ENCODE measurements around the gene GNS. TPM values are rescaled to one million over a fixed set of nuclear protein-coding genes. Genes with fewer than 3 reads are reported as not detected.

Gene GNS
- total RNA-seq, 1 donor from 2014 or later: 199 TPM

DNA sequence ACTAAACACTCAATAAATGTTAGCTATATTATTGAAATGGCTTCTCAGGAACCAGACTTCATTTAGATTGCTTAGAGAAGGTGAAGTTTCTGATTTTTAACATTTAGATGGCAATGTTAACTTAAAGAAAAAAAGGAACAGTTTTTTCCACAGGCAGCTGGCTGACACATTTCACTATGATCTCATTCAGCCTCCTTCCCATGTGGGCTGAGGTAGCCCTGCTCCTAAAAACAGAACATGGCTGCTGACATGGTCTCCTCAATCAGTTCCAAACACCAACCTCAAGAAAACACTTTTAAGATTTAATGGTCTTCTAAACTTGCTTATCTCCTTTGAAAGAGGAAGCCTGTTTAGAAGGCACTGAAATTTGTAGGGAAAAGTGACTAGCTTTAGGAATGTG, 23.8 kb downstream of the GNS start:
- TF ChIP-seq, protein P1, sequence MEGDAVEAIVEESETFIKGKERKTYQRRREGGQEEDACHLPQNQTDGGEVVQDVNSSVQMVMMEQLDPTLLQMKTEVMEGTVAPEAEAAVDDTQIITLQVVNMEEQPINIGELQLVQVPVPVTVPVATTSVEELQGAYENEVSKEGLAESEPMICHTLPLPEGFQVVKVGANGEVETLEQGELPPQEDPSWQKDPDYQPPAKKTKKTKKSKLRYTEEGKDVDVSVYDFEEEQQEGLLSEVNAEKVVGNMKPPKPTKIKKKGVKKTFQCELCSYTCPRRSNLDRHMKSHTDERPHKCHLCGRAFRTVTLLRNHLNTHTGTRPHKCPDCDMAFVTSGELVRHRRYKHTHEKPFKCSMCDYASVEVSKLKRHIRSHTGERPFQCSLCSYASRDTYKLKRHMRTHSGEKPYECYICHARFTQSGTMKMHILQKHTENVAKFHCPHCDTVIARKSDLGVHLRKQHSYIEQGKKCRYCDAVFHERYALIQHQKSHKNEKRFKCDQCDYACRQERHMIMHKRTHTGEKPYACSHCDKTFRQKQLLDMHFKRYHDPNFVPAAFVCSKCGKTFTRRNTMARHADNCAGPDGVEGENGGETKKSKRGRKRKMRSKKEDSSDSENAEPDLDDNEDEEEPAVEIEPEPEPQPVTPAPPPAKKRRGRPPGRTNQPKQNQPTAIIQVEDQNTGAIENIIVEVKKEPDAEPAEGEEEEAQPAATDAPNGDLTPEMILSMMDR (IDR thresholded peaks at IDR 0.05): no peak
- no peak for ATAC-seq
- no peak overlapping the region for H3K27ac ChIP-seq
- DNase-seq: no peak
- intact Hi-C loops (cut with DNase I): no loop called here
- H3K9me3 ChIP-seq: no peaks in the 10 kb centered on the region
- H3K27me3 ChIP-seq (ENCODE audit: low read depth): no peaks in the 10 kb centered on the region
- H3K4me3 ChIP-seq: no peak overlapping the region
- H3K4me1 ChIP-seq: peaks cover 7% of the 10 kb centered on the region
- H3K36me3 ChIP-seq: peaks cover 80% of the 10 kb centered on the region

DNA sequence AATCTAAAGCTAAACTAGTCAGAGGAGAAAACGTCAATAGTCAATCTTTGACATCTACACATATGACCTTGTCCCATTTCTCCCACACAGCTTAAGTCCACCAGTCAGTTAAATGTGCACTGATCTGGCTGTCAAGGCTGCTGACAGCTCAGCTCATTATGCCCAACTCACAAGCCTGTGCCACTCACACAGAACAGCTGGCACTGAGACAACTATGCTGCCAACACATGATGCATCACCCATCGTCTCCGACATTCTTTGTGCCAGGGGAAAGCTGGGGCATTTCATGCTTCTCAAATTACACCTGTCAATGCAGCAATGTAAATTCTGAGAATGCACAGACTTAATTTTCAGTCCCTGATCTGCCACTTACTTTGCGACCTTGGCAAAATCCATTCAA, 25.3 kb downstream of the GNS start:
- no peak overlapping the region for H3K4me3 ChIP-seq
- H3K9me3 ChIP-seq: no peaks in the 10 kb centered on the region
- intact Hi-C loops (cut with DNase I): no loop called here
- peaks cover 17% of the 10 kb centered on the region for H3K4me1 ChIP-seq
- DNase-seq (no peak), ATAC-seq (peak in 1 of 2 donors; percentile 45)
- TF ChIP-seq, protein P1 (IDR thresholded peaks at IDR 0.05): no peak
- H3K36me3 ChIP-seq: peaks cover 65% of the 10 kb centered on the region
- H3K27me3 ChIP-seq (ENCODE audit: low read depth): no peaks in the 10 kb centered on the region
- H3K27ac ChIP-seq: no peak overlapping the region

DNA sequence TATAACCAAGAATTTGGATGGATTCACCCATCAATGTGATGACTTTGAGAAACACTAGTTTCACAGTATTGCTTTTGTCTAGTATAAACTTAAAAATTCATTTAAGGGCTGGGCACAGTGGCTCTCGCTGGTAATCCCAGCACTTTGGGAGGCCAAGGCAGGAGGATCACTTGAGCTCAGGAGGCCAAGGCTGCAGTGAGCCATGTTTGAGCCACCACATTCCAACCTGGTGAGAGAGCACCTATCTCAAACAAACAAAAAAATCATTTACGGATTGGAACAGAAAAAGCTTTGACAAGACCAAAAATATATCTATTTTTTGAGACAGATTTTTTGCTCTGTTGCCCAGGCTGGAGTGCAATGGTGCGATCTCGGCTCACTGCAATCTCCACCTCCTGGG, 27.5 kb downstream of the GNS start:
- peaks cover 62% of the 10 kb centered on the region for H3K36me3 ChIP-seq
- no peak for ATAC-seq
- H3K27ac ChIP-seq: no peak overlapping the region

DNA sequence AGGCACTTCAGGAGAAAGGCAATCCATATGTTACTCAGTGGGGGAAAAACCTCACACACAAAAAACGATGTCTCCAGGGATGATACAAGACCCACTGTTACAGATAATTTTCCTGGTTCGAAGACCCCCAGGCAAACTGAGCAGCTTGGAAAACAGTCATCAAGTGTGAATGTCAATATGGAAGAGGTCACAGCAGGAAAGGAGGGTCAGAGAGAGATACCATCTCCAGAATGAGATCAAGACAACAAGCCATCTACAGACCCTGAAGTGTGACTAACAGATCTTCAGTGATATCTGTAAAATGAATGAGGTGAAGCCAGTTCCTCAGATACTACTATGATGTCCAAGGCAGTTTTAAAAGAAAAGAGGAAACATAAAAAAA, 28.6 kb downstream of the GNS start:
- Histone ChIP-seq H3K4me1 (peaks cover 17% of the 10 kb centered on the region), H3K4me3 (no peak overlapping the region), H3K27me3 (ENCODE audit: low read depth) (no peaks in the 10 kb centered on the region), H3K36me3 (peaks cover 55% of the 10 kb centered on the region), H3K9me3 (no peaks in the 10 kb centered on the region), H3K27ac (peak overlapping the region; percentile 32)
- intact Hi-C loops (cut with DNase I): no loop called here
- ATAC-seq (peak in 1 of 2 donors; percentile 16), DNase-seq (no peak)
- TF ChIP-seq, protein P1 (IDR thresholded peaks at IDR 0.05): no peak

More for the DNA sequence above, 27.5 kb downstream of the GNS start:
- TF ChIP-seq, protein P1 (IDR thresholded peaks at IDR 0.05): no peak
- Histone ChIP-seq H3K9me3 (no peaks in the 10 kb centered on the region), H3K4me1 (peaks cover 17% of the 10 kb centered on the region), H3K27me3 (ENCODE audit: low read depth) (no peaks in the 10 kb centered on the region), H3K4me3 (no peak overlapping the region)
- intact Hi-C loops (cut with DNase I): no loop called here
- DNase-seq: no peak

DNA sequence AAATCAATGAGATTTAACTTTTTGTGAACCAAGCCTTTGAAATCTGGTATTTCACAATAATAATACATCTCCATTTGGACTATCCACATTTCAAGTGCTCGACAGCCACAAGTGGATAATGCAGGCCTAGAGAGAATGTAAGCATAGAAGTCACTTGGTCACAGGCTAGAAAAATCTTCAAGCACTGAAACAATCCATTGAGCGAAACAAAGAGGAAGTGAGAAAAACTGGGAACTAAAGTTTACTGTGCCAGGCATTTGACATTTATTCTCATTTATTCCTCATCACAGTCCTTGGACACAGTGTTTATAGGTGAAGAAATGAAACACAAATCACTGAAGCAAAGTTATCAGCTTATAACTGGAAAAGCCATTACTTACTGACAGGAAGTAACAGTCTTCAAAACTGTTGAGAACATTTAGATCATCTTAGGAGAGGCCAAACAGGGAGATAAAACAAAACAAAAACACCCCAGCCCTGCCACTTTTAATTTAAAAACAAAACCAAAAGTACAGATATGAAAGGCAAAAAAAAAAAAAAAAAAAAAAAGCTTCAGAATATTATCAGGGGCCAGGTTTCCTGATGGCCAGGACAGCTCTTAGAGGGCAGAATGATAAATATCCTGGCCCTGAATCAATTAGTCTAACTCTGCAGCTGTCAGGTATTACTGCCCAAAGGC, 29.2 kb downstream of the GNS start:
- Histone ChIP-seq H3K9me3 (no peaks in the 10 kb centered on the region), H3K4me3 (no peak overlapping the region), H3K27me3 (ENCODE audit: low read depth) (no peaks in the 10 kb centered on the region), H3K27ac (peak overlapping the region; percentile 32), H3K4me1 (peaks cover 17% of the 10 kb centered on the region), H3K36me3 (peaks cover 50% of the 10 kb centered on the region)
- intact Hi-C loops (cut with DNase I): no loop called here
- TF ChIP-seq, protein P1 (IDR thresholded peaks at IDR 0.05): no peak
- DNase-seq (no peak), ATAC-seq (peak in 1 of 2 donors; percentile 46)

Data from lower lobe of right lung (tissue), 2 donors.